Esophagus squamous epithelium (tissue), 5 donors: ENCODE results near the gene LAMA5. TPM values are rescaled to one million over a fixed set of nuclear protein-coding genes. Genes with fewer than 3 reads are reported as not detected.

Experiments
- DNase-seq: peaks from one replicate; lab custom pipeline; 2025; lab: John Stamatoyannopoulos, UW
- H3K27ac ChIP-seq, 4 donors: fragments of 200-600 bp; sonication (generic); one replicate each; pipeline ENCODE4 v1.5.1; 2016 to 2019; ENCODE audit warnings: mild to moderate bottlenecking in 1 of 4
- H3K27me3 ChIP-seq, 4 donors: fragments of 200-600 bp; sonication (generic); 1 replicate in 3 of 4; 2 replicates in 1 of 4; pipeline versions ENCODE4 v1.5.1 to v1.6.0; 2017 to 2021; ENCODE audit warnings: antibody characterized with exemption in 1 of 4
- H3K36me3 ChIP-seq, 3 donors: fragments of 200-600 bp; sonication (generic); one replicate each; pipeline ENCODE4 v1.5.1; 2016 to 2019
- H3K4me1 ChIP-seq, 3 donors: fragments of 200-600 bp; sonication (generic); one replicate each; pipeline ENCODE4 v1.5.1; 2017 to 2019
- H3K4me3 ChIP-seq, 4 donors: fragments of 200-600 bp; sonication (generic); 1 replicate in 3 of 4; 2 replicates in 1 of 4; pipeline ENCODE4 v1.5.1; 2016 to 2019; ENCODE audit warnings: mild to moderate bottlenecking in 2 of 4, moderate library complexity in 1 of 4
- H3K9me3 ChIP-seq, 3 donors: fragments of 200-600 bp; sonication (generic); one replicate each; pipeline ENCODE4 v1.5.1; 2016 to 2019
- CTCF ChIP-seq, 6 experiments: fragments of 450-650 bp in 4 of 6; fragments of 200-600 bp in 2 of 6; sonication (generic) in 2 of 6; IDR thresholded peaks; one replicate each; pipeline ENCODE4 v1.5.1; 2016 to 2019; ENCODE audit warnings: antibody characterized with exemption in 6 of 6, mild to moderate bottlenecking in 4 of 6, moderate library complexity in 4 of 6
- POLR2A ChIP-seq, 4 donors: fragments of 450-650 bp; IDR thresholded peaks; one replicate each; pipeline ENCODE4 v1.6.1; 2017; ENCODE audit warnings: antibody characterized with exemption in 4 of 4, mild to moderate bottlenecking in 4 of 4, moderate library complexity in 3 of 4
- WGBS, 2 donors: methylation state at CpG; one replicate each; pipeline ENCODE4 v1.1.5; 2018; 5-methylcytosine and 5-hydroxymethylcytosine counted together
- intact Hi-C: fragments of 100-400 bp; cut with DNase I; formaldehyde crosslinking; loops from one replicate; pipeline ENCODE4 v1.15.0; 2022
- total RNA-seq, 4 donors: library from RNA; depleted of rRNA; stranded (reverse); fragments of >200 nt; gene quantifications; one replicate each; pipeline ENCODE4 v1.1.0, GENCODE V29; 2016
- donor health status: DM: yes; HTN: yes; CAD: no.

Gene LAMA5
- total RNA-seq, 4 donors from 2014 or later, result 60.4 to 127 (median 98.9) TPM

DNA sequence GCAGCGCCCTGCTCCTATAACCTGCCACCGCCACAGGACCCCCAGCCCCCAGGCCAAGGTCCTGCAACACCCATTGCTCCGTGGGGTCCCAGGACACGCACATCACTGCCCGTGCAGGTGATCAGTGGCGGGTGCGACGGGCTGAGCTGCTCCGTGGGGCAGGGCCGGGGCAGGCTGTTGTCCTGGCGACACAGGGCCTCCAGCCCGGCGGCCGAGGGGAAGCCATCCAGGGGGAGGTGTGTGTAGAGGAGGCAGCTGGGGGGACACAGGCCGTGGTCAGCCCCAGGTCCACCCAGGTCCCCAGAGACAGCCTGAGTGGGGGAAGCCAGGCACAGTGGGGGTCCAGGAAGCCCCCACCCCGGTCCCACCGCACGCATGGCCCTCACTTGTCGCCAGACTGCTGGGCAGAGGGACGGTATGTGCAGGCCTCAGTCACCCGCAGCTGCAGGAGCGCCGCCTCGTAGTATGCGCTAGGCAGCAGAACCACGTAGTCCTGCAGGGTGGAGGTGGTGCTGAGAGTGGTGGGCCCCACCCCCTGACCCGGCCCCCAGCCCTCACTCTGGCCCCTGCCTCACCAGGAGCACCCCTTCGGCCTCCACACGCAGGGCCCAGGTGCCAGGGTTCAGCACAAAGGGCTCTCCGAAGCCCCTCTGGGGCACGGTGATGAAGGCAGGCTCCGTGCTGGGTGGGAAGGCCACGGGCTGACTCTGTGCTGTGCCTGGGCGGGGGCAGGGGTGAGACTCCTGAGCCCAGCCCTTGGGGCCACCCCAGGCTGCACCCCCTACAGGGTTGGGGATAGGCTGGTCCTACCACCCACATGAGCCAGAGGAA is 33.9 kb downstream of the LAMA5 start:
- TF ChIP-seq POLR2A (IDR thresholded peaks at IDR 0.05) (no peak), CTCF (IDR thresholded peaks at IDR 0.05) (no peak)
- peaks cover 62 to 100% (median 73%) of the 10 kb centered on the region in 3 donors for H3K36me3 ChIP-seq
- no peaks in the 10 kb centered on the region for H3K9me3 ChIP-seq
- no peaks in the 10 kb centered on the region for H3K27me3 ChIP-seq
- H3K4me3 ChIP-seq, result no peak overlapping the region
- H3K27ac ChIP-seq, result no peak overlapping the region
- peaks cover 0 to 8% (median 0%) of the 10 kb centered on the region in 3 donors for H3K4me1 ChIP-seq
- no CpG with 5 or more reads among the region's 34 CpGs for WGBS, 2 donors
- DNase-seq, result no peak
- intact Hi-C loops, result no loop called here

DNA sequence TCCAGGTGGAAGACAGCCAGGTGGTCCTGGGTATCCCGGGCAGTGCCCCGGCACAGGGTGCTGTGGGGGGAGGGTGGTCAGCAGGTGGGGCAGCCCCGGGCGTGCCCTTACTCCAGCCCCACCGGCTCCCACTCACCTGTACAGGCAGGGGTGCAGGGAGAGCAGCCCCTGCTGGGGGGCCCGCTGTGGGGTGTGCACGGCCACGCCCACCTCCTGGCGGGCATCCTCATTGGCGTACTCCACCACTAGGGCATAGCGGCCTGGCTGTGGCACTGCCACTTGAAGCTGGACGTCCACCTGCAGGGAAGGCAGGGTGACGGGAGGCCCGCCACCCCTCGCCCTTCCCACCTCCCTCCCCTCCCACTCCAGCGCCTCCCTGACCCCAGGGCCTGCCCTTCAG is 34.7 kb downstream of the LAMA5 start:
- no peaks in the 10 kb centered on the region for H3K27me3 ChIP-seq
- 80% methylated on average over 3 of the region's 16 CpGs; no CpG with 5 or more reads in 1 of the 2 donors for WGBS, 2 donors
- DNase-seq, result no peak
- H3K4me3 ChIP-seq, result no peak overlapping the region
- TF ChIP-seq CTCF (IDR thresholded peaks at IDR 0.05) (no peak), POLR2A (IDR thresholded peaks at IDR 0.05) (no peak)
- H3K36me3 ChIP-seq, result peaks cover 58 to 100% (median 73%) of the 10 kb centered on the region in 3 donors
- no peak overlapping the region for H3K27ac ChIP-seq
- no peaks in the 10 kb centered on the region for H3K9me3 ChIP-seq
- intact Hi-C loops, result no loop called here
- peaks cover 0 to 8% (median 0%) of the 10 kb centered on the region in 3 donors for H3K4me1 ChIP-seq

GRCh38 chr20:62331347-62331746 is 35.8 kb downstream of the LAMA5 start:
- intact Hi-C loops, result no loop called here
- Histone ChIP-seq H3K36me3 (peaks cover 49 to 100% (median 83%) of the 10 kb centered on the region in 3 donors), H3K4me1 (peaks cover 0 to 8% (median 0%) of the 10 kb centered on the region in 3 donors), H3K4me3 (no peak overlapping the region), H3K27me3 (no peaks in the 10 kb centered on the region), H3K27ac (no peak overlapping the region), H3K9me3 (no peaks in the 10 kb centered on the region)
- no peak for TF ChIP-seq POLR2A (IDR thresholded peaks at IDR 0.05)
- no peak for TF ChIP-seq CTCF (IDR thresholded peaks at IDR 0.05)
- no peak for DNase-seq
- 84 to 89% methylated on average over 6 to 15 of the region's 19 CpGs for WGBS, 2 donors

DNA sequence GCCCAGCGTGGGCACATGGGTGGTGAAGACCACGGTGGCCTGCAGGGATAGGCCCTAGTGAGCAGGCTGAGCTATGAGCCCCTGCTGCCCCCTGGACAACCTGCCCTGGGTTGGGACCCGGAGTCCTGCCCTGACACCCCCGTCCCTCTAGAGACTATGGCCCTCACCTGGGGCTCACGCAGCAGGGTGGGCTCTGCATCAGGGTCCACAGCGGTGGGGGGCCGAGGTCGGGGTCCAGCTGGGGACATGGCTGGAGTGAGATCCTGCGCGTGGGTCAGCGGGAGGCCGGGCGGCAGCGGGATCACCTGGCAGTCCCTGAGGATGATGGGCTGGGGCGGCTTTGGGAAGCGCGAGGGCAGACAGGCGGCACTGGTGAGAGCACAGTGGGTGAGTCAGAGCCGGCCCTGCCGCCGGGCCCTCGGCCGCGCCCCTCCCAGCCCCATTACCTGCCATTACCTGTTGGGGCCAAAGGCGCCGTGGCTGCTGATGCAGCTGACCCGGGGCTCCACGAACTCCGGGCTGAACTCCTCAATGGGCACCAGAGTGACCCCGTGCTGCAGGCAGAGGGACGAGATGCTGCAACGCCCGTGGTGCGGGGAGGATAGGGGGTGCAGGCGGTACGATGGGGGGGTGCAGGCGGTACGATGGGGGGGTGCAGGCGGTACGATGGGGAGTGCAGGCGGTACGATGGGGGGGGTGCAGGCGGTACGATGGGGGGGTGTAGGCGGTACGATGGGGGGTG is 36.4 kb downstream of the LAMA5 start:
- TF ChIP-seq POLR2A (IDR thresholded peaks at IDR 0.05) (no peak), CTCF (IDR thresholded peaks at IDR 0.05) (peak in 1 of 6 experiments; percentile 10)
- Histone ChIP-seq H3K27ac (peak overlapping the region in 2 of 4 donors; percentile 2 to 29), H3K9me3 (no peaks in the 10 kb centered on the region), H3K4me3 (no peak overlapping the region), H3K36me3 (peaks cover 49 to 100% (median 80%) of the 10 kb centered on the region in 3 donors), H3K4me1 (peaks cover 0 to 8% (median 0%) of the 10 kb centered on the region in 3 donors), H3K27me3 (no peaks in the 10 kb centered on the region)
- intact Hi-C loops, result no loop called here
- 56 to 64% methylated on average over 8 to 13 of the region's 46 CpGs for WGBS, 2 donors
- DNase-seq, result no peak
